MM.1S (cell line): Measurements from ENCODE around the gene MGAT5.

Experiments used
- EZH2 ChIP-seq: fragments of 300-600 bp; sonication (generic); optimal IDR thresholded peaks from 2 replicates; pipeline ENCODE3; 2017; ENCODE audit warnings: low read depth, mild to moderate bottlenecking, antibody characterized with exemption, low read length, mixed read lengths
- EZH2phosphoT487 ChIP-seq: fragments of 300-600 bp; sonication (generic); IDR thresholded peaks from 2 replicates; pipeline ENCODE4 v1.6.1; 2018; ENCODE audit warnings: antibody characterized with exemption, low read length
- TF ChIP-seq, protein P1 (sequence below): fragments of 300-600 bp; sonication (generic); IDR thresholded peaks from 2 replicates; pipeline ENCODE4 v1.5.1; 2016; ENCODE audit warnings: antibody characterized with exemption, low read length, mixed read lengths

- TF ChIP-seq, protein P1, sequence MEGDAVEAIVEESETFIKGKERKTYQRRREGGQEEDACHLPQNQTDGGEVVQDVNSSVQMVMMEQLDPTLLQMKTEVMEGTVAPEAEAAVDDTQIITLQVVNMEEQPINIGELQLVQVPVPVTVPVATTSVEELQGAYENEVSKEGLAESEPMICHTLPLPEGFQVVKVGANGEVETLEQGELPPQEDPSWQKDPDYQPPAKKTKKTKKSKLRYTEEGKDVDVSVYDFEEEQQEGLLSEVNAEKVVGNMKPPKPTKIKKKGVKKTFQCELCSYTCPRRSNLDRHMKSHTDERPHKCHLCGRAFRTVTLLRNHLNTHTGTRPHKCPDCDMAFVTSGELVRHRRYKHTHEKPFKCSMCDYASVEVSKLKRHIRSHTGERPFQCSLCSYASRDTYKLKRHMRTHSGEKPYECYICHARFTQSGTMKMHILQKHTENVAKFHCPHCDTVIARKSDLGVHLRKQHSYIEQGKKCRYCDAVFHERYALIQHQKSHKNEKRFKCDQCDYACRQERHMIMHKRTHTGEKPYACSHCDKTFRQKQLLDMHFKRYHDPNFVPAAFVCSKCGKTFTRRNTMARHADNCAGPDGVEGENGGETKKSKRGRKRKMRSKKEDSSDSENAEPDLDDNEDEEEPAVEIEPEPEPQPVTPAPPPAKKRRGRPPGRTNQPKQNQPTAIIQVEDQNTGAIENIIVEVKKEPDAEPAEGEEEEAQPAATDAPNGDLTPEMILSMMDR: no peak
- TF ChIP-seq EZH2 (no peak), EZH2phosphoT487 (no peak)
Observed at GRCh38 chr2:134393075-134393461, 139.2 kb downstream of the MGAT5 start.
